HepG2 (cell line): ENCODE results near the gene CERS1. TPM values are rescaled to one million over a fixed set of nuclear protein-coding genes. Genes with fewer than 3 reads are reported as not detected.

Source experiments
- ATAC-seq: fragments of 200-7000 bp; cut with Tn5 transposase; 3 replicates; pipeline ENCODE4 v1.9.1; 2020; ENCODE audit warnings: mild to moderate bottlenecking, moderate library complexity
- BruUV-seq: library from RNA; stranded (reverse); fragments of 400-500 nt; replicated peaks from 2 replicates; lab custom pipeline; 2021; lab: Mats Ljungman, UMichigan
- CTCF ChIA-PET: fragments of 300-600 bp; formaldehyde crosslinking; extraction: SDS; loops from one replicate; lab custom pipeline; 2021; ENCODE audit warnings: low total read pairs, inconsistent platforms, low intra/inter-chr PET ratio; lab: Yijun Ruan, JAX
- POLR2A ChIA-PET: fragments of 350-600 bp; sonication (Branson Sonifier 250); formaldehyde crosslinking; loops from one replicate; lab custom pipeline; 2020; ENCODE audit warnings: antibody characterized with exemption, inconsistent platforms; lab: Yijun Ruan, JAX
- DNase-seq: peaks from one replicate; pipeline ENCODE4 v3.0.0-alpha.2; 2015; ENCODE audit warnings: low spot score
- FAIRE-seq: peaks from 3 replicates; lab custom pipeline; 2011; peaks lifted over from hg19 to GRCh38; lab: Jason Lieb, UNC
- H2AFZ ChIP-seq: one replicate; pipeline ENCODE4 v1.6.1; 2011; ENCODE audit warnings: low read length, inconsistent platforms
- H3K27ac ChIP-seq: fragments of 300-600 bp; 3 replicates; pipeline ENCODE4 v1.8.0; 2011; ENCODE audit warnings: mixed run types, mild to moderate bottlenecking, mixed read lengths, low read length, inconsistent platforms; ENCODE audit not compliant: insufficient read depth; ENCODE audit errors: extremely low read length
- H3K27me3 ChIP-seq, 2 experiments: fragments of 200-600 bp in 1 of 2; 2 replicates in 1 of 2; 3 replicates in 1 of 2; pipeline versions ENCODE4 v1.6.0 to v1.8.0; 2011; ENCODE audit warnings: low read length in 2 of 2, mild to moderate bottlenecking in 2 of 2, moderate library complexity in 2 of 2, inconsistent platforms in 1 of 2; ENCODE audit not compliant: insufficient read depth in 2 of 2, control insufficient read depth in 1 of 2
- H3K36me3 ChIP-seq, 2 experiments: fragments of 200-600 bp in 1 of 2; replicated peaks in 1 of 2; 2 replicates in 1 of 2; 3 replicates in 1 of 2; pipeline versions ENCODE4 v1.5.1 to v1.8.0; 2011; ENCODE audit warnings: low read length in 2 of 2, inconsistent platforms in 1 of 2; ENCODE audit not compliant: insufficient read depth in 2 of 2, control insufficient read depth in 1 of 2
- H3K4me1 ChIP-seq: 2 replicates; pipeline ENCODE4 v1.5.1; 2012; ENCODE audit warnings: low read length, inconsistent platforms; ENCODE audit not compliant: insufficient read depth
- H3K4me2 ChIP-seq: 2 replicates; pipeline ENCODE4 v1.6.0; 2011; ENCODE audit warnings: low read depth, low read length, inconsistent platforms
- H3K4me3 ChIP-seq, 3 experiments: fragments of 200-600 bp in 1 of 3; sonication (generic), shearing (Covaris generic) in 1 of 3; replicated peaks in 1 of 3; 2 replicates each; pipeline ENCODE4 v1.5.1; 2011 to 2016; ENCODE audit warnings: low read length in 3 of 3, inconsistent platforms in 2 of 3, low read depth in 2 of 3, mild to moderate bottlenecking in 2 of 3, control low read depth in 1 of 3, mixed read lengths in 1 of 3; ENCODE audit not compliant: insufficient read depth in 1 of 3
- H3K79me2 ChIP-seq: one replicate; pipeline ENCODE4 v1.6.1; 2011; ENCODE audit warnings: low read length, inconsistent platforms; ENCODE audit not compliant: insufficient read depth
- H3K9ac ChIP-seq: 2 replicates; pipeline ENCODE4 v1.6.0; 2011; ENCODE audit warnings: mild to moderate bottlenecking, low read depth, low read length, inconsistent platforms; ENCODE audit not compliant: insufficient read depth
- H3K9me3 ChIP-seq: 2 replicates; pipeline ENCODE4 v1.5.1; 2012; ENCODE audit warnings: mild to moderate bottlenecking, low read length
- H4K20me1 ChIP-seq: 2 replicates; pipeline ENCODE4 v1.6.0; 2011; ENCODE audit warnings: inconsistent platforms, mild to moderate bottlenecking, low read length, moderate library complexity; ENCODE audit not compliant: insufficient read depth
- ISL2 ChIP-seq: sonication (generic); formaldehyde crosslinking; IDR thresholded peaks from 2 replicates; pipeline ENCODE4 v1.5.0; 2020; ENCODE audit warnings: missing genetic modification reagents
- PHF5A ChIP-seq: IDR thresholded peaks from one replicate; pipeline ENCODE4 v1.6.1; 2018; ENCODE audit warnings: low read depth, missing genetic modification reagents; ENCODE audit not compliant: unreplicated experiment
- RORA ChIP-seq: sonication (generic); formaldehyde crosslinking; IDR thresholded peaks from 2 replicates; pipeline ENCODE4 v1.5.0; 2020; ENCODE audit warnings: mild to moderate bottlenecking, missing genetic modification reagents, moderate library complexity
- SAFB2 ChIP-seq: sonication (generic); formaldehyde crosslinking; IDR thresholded peaks from 2 replicates; pipeline ENCODE4 v1.5.1; 2020; ENCODE audit warnings: missing genetic modification reagents, low read depth, mild to moderate bottlenecking, borderline replicate concordance
- ZNF713 ChIP-seq: sonication (generic); formaldehyde crosslinking; IDR thresholded peaks from 2 replicates; pipeline ENCODE4 v1.4.0; 2020; ENCODE audit warnings: mild to moderate bottlenecking, missing genetic modification reagents
- ZSCAN21 ChIP-seq: sonication (generic); formaldehyde crosslinking; IDR thresholded peaks from 2 replicates; pipeline ENCODE4 v1.8.0; 2022; ENCODE audit warnings: mild to moderate bottlenecking, missing genetic modification reagents, moderate library complexity, borderline replicate concordance
- WGBS: methylation state at CpG from one replicate; pipeline ENCODE4 v1.1.6; 2017; ENCODE audit warnings: low lambda C conversion rate; 5-methylcytosine and 5-hydroxymethylcytosine counted together
- in situ Hi-C: cut with HindIII; loops from 2 replicates; pipeline ENCODE4 v1.10.0; 2017; ENCODE audit warnings: low pct_unique_long_range_greater_than_20kb; ENCODE audit not compliant: extremely low pct_ligation_motif_present
- intact Hi-C: fragments of 100-400 bp; cut with micrococcal nuclease; formaldehyde crosslinking; loops from one replicate; pipeline ENCODE4 v1.10.0; 2022; ENCODE audit not compliant: unreplicated experiment
- polyA plus RNA-seq, 8 experiments: library from polyadenylated mRNA; depleted of rRNA in 3 of 8; stranded (reverse) in 7 of 8; unstranded in 1 of 8; fragments of >200 nt; fragmentation: Illumina TruSeq in 4 of 8; extraction: Trizol in 4 of 8; gene quantifications; 2 replicates each; pipeline versions ENCODE4 v1.2.1 to v1.2.3, GENCODE V29; 2011 to 2016; ENCODE audit warnings: low read depth in 4 of 8, missing spikeins in 1 of 8, mixed read lengths in 1 of 8; ENCODE audit not compliant: insufficient read depth in 1 of 8
- total RNA-seq, 5 experiments: library from RNA; depleted of rRNA; stranded (reverse); fragments of >200 nt; fragmentation: Illumina TruSeq; extraction: Trizol; gene quantifications; 2 replicates each; pipeline ENCODE4 v1.2.3, GENCODE V29; 2016; ENCODE audit warnings: low read depth in 1 of 5
- TF ChIP-seq, protein P1 (sequence below): sonication (generic); formaldehyde crosslinking; IDR thresholded peaks from 2 replicates; pipeline ENCODE4 v1.5.1; 2020; ENCODE audit warnings: missing genetic modification reagents, mild to moderate bottlenecking, borderline replicate concordance
- TF ChIP-seq, protein P2 (sequence below): sonication (generic); formaldehyde crosslinking; IDR thresholded peaks from 2 replicates; pipeline ENCODE4 v1.4.0; 2020; ENCODE audit warnings: mild to moderate bottlenecking, missing genetic modification reagents

The CERS1 gene
- total and polyA plus RNA-seq, 2 of the 13 experiments (the other 11 are each of a cell fraction or from before 2014, with no cell fraction given), result 4.6 to 9.8 TPM

DNA sequence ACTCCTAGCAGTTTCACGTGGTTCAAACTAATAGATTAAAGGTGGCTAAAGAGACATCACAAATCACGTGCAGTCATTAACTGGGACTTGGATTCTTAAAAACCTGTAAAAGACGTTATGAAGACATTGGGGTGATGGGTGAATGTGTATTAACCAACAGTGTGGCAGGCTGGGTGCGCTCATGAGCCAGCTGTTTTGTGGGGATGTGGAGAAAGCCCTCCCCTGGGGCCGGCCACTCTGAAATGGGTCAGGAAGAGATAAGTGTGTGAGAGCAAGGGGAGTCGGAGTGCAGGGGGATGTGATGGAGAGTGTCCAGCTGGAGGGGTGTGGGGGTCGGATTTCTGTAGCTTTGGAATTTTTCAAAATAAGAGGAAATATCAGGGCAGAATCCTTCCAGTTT is 53.8 kb downstream of the CERS1 start:
- 93% methylated on average over 7 of the region's 7 CpGs for WGBS
- Histone ChIP-seq H3K9me3 (no peaks in the 10 kb centered on the region), H3K27ac (no peak overlapping the region), H3K4me1 (peaks cover 70% of the 10 kb centered on the region), H3K4me3 (no peak overlapping the region), H3K36me3 (peaks cover 2 to 16% of the 10 kb centered on the region in 2 experiments; a peak in 4 of 5 replicates), H3K79me2 (peaks cover 91% of the 10 kb centered on the region), H3K4me2 (no peak overlapping the region), H4K20me1 (peaks cover 69% of the 10 kb centered on the region), H3K9ac (no peak overlapping the region), H2AFZ (no peak overlapping the region)
- CTCF ChIA-PET, result no interaction called here
- intact Hi-C loops (no loop called here), in situ Hi-C loops (loop anchor here (5.0 kb wide), 1 partner anchor 55 kb away; no protein-coding TSS in a partner anchor)
- ATAC-seq, result no peak
- no TSS peak for BruUV-seq
- DNase-seq, result no peak
- no peak for TF ChIP-seq SAFB2 (CRISPR knock-in tag)
- TF ChIP-seq, protein P1, sequence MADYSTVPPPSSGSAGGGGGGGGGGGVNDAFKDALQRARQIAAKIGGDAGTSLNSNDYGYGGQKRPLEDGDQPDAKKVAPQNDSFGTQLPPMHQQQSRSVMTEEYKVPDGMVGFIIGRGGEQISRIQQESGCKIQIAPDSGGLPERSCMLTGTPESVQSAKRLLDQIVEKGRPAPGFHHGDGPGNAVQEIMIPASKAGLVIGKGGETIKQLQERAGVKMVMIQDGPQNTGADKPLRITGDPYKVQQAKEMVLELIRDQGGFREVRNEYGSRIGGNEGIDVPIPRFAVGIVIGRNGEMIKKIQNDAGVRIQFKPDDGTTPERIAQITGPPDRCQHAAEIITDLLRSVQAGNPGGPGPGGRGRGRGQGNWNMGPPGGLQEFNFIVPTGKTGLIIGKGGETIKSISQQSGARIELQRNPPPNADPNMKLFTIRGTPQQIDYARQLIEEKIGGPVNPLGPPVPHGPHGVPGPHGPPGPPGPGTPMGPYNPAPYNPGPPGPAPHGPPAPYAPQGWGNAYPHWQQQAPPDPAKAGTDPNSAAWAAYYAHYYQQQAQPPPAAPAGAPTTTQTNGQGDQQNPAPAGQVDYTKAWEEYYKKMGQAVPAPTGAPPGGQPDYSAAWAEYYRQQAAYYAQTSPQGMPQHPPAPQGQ (CRISPR knock-in tag), result no peak
- TF ChIP-seq, protein P2, sequence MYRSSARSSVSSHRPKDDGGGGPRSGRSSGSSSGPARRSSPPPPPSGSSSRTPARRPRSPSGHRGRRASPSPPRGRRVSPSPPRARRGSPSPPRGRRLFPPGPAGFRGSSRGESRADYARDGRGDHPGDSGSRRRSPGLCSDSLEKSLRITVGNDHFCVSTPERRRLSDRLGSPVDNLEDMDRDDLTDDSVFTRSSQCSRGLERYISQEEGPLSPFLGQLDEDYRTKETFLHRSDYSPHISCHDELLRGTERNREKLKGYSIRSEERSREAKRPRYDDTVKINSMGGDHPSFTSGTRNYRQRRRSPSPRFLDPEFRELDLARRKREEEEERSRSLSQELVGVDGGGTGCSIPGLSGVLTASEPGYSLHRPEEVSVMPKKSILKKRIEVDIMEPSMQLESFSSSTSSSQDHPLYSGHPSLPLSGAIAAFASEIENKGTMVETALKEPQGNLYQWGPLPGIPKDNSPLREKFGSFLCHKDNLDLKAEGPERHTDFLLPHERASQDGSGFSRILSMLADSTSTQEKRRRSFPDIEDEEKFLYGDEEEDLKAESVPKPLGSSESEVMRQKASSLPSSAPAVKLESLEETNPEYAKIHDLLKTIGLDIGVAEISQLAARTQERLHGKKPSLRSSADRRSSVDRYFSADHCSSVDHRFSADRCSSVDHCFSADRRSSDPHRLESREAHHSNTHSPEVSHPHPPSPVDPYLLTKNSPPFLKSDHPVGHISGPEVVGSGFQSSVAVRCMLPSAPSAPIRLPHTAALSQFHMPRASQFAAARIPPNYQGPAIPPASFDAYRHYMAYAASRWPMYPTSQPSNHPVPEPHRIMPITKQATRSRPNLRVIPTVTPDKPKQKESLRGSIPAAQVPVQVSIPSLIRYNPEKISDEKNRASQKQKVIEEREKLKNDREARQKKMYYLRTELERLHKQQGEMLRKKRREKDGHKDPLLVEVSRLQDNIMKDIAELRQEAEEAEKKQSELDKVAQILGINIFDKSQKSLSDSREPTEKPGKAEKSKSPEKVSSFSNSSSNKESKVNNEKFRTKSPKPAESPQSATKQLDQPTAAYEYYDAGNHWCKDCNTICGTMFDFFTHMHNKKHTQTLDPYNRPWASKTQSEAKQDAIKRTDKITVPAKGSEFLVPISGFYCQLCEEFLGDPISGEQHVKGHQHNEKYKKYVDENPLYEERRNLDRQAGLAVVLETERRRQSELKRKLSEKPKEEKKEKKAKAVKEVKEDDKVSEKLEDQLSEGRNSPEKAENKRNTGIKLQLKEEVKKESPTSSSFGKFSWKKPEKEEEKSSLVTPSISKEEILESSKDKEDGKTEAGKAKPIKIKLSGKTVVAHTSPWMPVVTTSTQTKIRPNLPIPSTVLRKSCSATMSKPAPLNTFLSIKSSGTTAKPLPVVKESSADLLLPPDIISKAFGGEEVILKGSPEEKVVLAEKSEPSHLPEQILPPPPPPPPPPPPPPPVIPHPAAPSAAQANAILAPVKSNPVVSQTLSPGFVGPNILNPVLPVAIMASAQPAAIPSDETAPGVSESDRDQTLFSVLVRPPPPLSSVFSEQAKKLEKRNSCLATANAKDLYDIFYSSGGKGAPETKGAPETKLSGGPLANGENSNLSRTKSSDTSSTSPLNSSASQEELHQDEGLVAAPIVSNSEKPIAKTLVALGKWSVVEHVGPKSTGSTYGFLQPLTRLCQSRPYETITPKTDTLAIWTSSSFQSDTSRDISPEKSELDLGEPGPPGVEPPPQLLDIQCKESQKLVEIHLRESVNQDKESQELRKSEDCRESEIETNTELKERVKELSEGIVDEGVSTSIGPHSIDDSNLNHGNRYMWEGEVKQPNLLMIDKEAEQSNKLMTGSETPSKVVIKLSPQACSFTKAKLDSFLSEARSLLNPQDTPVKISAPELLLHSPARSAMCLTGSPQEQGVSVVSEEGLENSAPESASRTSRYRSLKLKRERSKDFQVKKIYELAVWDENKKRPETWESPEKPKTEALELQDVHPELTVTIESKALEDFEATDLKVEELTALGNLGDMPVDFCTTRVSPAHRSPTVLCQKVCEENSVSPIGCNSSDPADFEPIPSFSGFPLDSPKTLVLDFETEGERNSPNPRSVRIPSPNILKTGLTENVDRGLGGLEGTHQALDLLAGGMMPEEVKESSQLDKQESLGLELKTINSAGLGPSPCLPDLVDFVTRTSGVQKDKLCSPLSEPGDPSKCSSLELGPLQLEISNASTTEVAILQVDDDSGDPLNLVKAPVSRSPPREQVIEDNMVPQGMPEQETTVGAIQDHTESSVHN (CRISPR knock-in tag), result no peak
- TF ChIP-seq PHF5A (CRISPR knock-in tag), result no peak
- no peak for TF ChIP-seq ZSCAN21 (CRISPR knock-in tag)
- TF ChIP-seq ZNF713 (CRISPR knock-in tag), result no peak
- TF ChIP-seq RORA (CRISPR knock-in tag), result no peak
- TF ChIP-seq ISL2 (CRISPR knock-in tag), result no peak
- TF ChIP-seq, all 625 proteins: peak for 0
- no peaks in the 10 kb centered on the region for H3K27me3 ChIP-seq
- FAIRE-seq, result no peak
- POLR2A ChIA-PET, result interaction anchor here (2.4 kb wide), 1 partner anchor 10 kb away, joined by 23 read pairs; the partner anchor contains the start of gene UPF1
